ENCODE measurements around the gene ATP2A3.

DNA sequence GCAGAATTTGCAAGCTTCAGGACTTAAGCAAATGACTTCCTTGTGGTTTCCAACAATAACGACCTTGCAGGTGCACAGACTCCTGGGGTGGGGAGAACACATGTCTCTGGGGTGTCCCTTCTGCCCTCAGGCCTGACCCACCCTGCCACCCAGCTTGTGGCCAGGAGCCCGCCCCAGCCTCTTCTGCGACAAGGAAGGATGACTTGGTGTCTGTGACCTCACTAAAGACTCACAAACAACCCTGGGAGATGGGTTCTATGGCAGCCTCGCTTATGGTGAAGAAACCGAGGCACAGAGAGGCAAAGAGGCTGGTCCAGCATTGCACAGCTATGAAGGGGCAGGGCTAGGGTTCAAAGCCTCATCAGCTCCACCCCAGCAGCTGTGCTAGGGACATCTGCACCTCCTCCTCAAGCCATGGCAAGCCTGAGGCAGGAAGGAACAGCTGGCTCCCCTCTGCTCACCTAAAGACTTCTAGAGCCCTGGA, 2.6 kb downstream of the ATP2A3 start:
- TF ChIP-seq, protein P1, sequence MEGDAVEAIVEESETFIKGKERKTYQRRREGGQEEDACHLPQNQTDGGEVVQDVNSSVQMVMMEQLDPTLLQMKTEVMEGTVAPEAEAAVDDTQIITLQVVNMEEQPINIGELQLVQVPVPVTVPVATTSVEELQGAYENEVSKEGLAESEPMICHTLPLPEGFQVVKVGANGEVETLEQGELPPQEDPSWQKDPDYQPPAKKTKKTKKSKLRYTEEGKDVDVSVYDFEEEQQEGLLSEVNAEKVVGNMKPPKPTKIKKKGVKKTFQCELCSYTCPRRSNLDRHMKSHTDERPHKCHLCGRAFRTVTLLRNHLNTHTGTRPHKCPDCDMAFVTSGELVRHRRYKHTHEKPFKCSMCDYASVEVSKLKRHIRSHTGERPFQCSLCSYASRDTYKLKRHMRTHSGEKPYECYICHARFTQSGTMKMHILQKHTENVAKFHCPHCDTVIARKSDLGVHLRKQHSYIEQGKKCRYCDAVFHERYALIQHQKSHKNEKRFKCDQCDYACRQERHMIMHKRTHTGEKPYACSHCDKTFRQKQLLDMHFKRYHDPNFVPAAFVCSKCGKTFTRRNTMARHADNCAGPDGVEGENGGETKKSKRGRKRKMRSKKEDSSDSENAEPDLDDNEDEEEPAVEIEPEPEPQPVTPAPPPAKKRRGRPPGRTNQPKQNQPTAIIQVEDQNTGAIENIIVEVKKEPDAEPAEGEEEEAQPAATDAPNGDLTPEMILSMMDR (IDR thresholded peaks at IDR 0.05): no peak
- no peak for TF ChIP-seq POLR2A (IDR thresholded peaks at IDR 0.05)
